ENCODE data around the gene TPSG1. TPM values are rescaled to one million over a fixed set of nuclear protein-coding genes. Genes with fewer than 3 reads are reported as not detected.

The TPSG1 gene
- total RNA-seq, 3 donors from 2014 or later (not counting 1 experiment from before 2014, with no cell fraction given) = 0.40 TPM; not detected in 2

- Histone ChIP-seq H3K9me3 (ENCODE audit: control insufficient read depth, insufficient read depth, low read length) (no peaks in the 10 kb centered on the region), H3K27me3 (ENCODE audit: control insufficient read depth, insufficient read depth, low read length) (no peaks in the 10 kb centered on the region), H3K36me3 (ENCODE audit: control insufficient read depth, insufficient read depth, low read length) (no peaks in the 10 kb centered on the region), H3K4me1 (ENCODE audit: control insufficient read depth, insufficient read depth, low read length) (no peaks in the 10 kb centered on the region), H3K27ac (ENCODE audit: low read length) (no peak overlapping the region), H3K4me3 (ENCODE audit: low read length) (no peak overlapping the region)
- H3K9me3 Mint-ChIP-seq = peaks cover 0 to 2% of the 10 kb centered on the region in 2 donors
- H3K36me3 Mint-ChIP-seq = no peaks in the 10 kb centered on the region
- H3K4me1 Mint-ChIP-seq = no peaks in the 10 kb centered on the region
- intact Hi-C loops (cut with micrococcal nuclease) = no loop called here
- DNase-seq (no peak), ATAC-seq (no peak)
- no peaks in the 10 kb centered on the region for H3K27me3 Mint-ChIP-seq (ENCODE audit: low read depth in 2 of 2)
- no peak for TF ChIP-seq CTCF (IDR thresholded peaks at IDR 0.05)
- H3K4me3 Mint-ChIP-seq = no peak overlapping the region
- H3K27ac Mint-ChIP-seq = no peak overlapping the region
- WGBS (ENCODE audit: insufficient coverage) = 88% methylated on average over 18 of the region's 18 CpGs
These were observed 22.8 kb downstream of the TPSG1 start for GRCh38 chr16:1202274-1202673.

GRCh38 chr16:1201444-1201843 lies 23.6 kb downstream of the TPSG1 start:
- H3K36me3 Mint-ChIP-seq = no peaks in the 10 kb centered on the region
- peaks cover 0 to 2% of the 10 kb centered on the region in 2 donors for H3K9me3 Mint-ChIP-seq
- intact Hi-C loops (cut with micrococcal nuclease) = no loop called here
- H3K27me3 Mint-ChIP-seq (ENCODE audit: low read depth in 2 of 2) = no peaks in the 10 kb centered on the region
- no peak for TF ChIP-seq CTCF (IDR thresholded peaks at IDR 0.05)
- Histone ChIP-seq H3K4me1 (ENCODE audit: control insufficient read depth, insufficient read depth, low read length) (no peaks in the 10 kb centered on the region), H3K9me3 (ENCODE audit: control insufficient read depth, insufficient read depth, low read length) (no peaks in the 10 kb centered on the region), H3K4me3 (ENCODE audit: low read length) (no peak overlapping the region), H3K36me3 (ENCODE audit: control insufficient read depth, insufficient read depth, low read length) (no peaks in the 10 kb centered on the region), H3K27me3 (ENCODE audit: control insufficient read depth, insufficient read depth, low read length) (no peaks in the 10 kb centered on the region), H3K27ac (ENCODE audit: low read length) (no peak overlapping the region)
- no peak for ATAC-seq
- 93% methylated on average over 25 of the region's 25 CpGs for WGBS (ENCODE audit: insufficient coverage)
- H3K4me3 Mint-ChIP-seq = no peak overlapping the region
- H3K27ac Mint-ChIP-seq = no peak overlapping the region
- no peak for DNase-seq
- no peaks in the 10 kb centered on the region for H3K4me1 Mint-ChIP-seq

GRCh38 chr16:1200014-1200627 lies 24.9 kb downstream of the TPSG1 start:
- H3K4me1 ChIP-seq (ENCODE audit: control insufficient read depth, insufficient read depth, low read length) = no peaks in the 10 kb centered on the region
- no peak overlapping the region for H3K4me3 ChIP-seq (ENCODE audit: low read length)
- no peak overlapping the region for H3K27ac ChIP-seq (ENCODE audit: low read length)
- no peak for DNase-seq
- Mint-ChIP-seq H3K27me3 (ENCODE audit: low read depth in 2 of 2) (no peaks in the 10 kb centered on the region), H3K9me3 (peaks cover 0 to 2% of the 10 kb centered on the region in 2 donors), H3K4me3 (no peak overlapping the region), H3K36me3 (no peaks in the 10 kb centered on the region), H3K4me1 (no peaks in the 10 kb centered on the region), H3K27ac (no peak overlapping the region)
- H3K9me3 ChIP-seq (ENCODE audit: control insufficient read depth, insufficient read depth, low read length) = no peaks in the 10 kb centered on the region
- TF ChIP-seq CTCF (IDR thresholded peaks at IDR 0.05) = no peak
- intact Hi-C loops (cut with micrococcal nuclease) = no loop called here
- no peaks in the 10 kb centered on the region for H3K27me3 ChIP-seq (ENCODE audit: control insufficient read depth, insufficient read depth, low read length)
- no peak for ATAC-seq
- 96% methylated on average over 38 of the region's 38 CpGs for WGBS (ENCODE audit: insufficient coverage)
- no peaks in the 10 kb centered on the region for H3K36me3 ChIP-seq (ENCODE audit: control insufficient read depth, insufficient read depth, low read length)

Measured in natural killer cell (primary cell).